Activated B cell treated with CpG ODN at 0.5 μM for 24 hours (primary cell): ENCODE measurements around the gene COL4A1. TPM values are rescaled to one million over a fixed set of nuclear protein-coding genes. Genes with fewer than 3 reads are reported as not detected.

Experiments
- ATAC-seq: fragments of 200-7000 bp; cut with Tn5 transposase; one replicate; pipeline ENCODE4 v1.10.0; 2021; ENCODE audit warnings: low read depth, mild to moderate bottlenecking, moderate library complexity
- CTCF ChIA-PET: fragments of 350-600 bp; sonication (Branson Sonifier 250); formaldehyde crosslinking; loops from one replicate; lab custom pipeline; 2021; ENCODE audit warnings: antibody characterized with exemption; lab: Charles Lee
- POLR2A ChIA-PET: fragments of 350-600 bp; sonication (Branson Sonifier 250); formaldehyde crosslinking; loops from one replicate; lab custom pipeline; 2021; ENCODE audit warnings: antibody characterized with exemption; lab: Charles Lee
- DNase-seq: peaks from one replicate; pipeline ENCODE4 v3.0.0; 2022
- H3K27ac Mint-ChIP-seq: one replicate; pipeline ENCODE4 v1.8.0; 2020; ENCODE audit warnings: mixed read lengths
- H3K27me3 Mint-ChIP-seq: one replicate; pipeline ENCODE4 v1.8.0; 2021; ENCODE audit warnings: mixed read lengths
- H3K36me3 Mint-ChIP-seq: one replicate; pipeline ENCODE4 v1.8.0; 2021; ENCODE audit warnings: low read depth, mixed read lengths
- H3K4me1 Mint-ChIP-seq: one replicate; pipeline ENCODE4 v1.8.0; 2021; ENCODE audit warnings: mixed read lengths
- H3K4me3 Mint-ChIP-seq: one replicate; pipeline ENCODE4 v1.8.0; 2020; ENCODE audit warnings: mild to moderate bottlenecking, mixed read lengths
- H3K9me3 Mint-ChIP-seq: one replicate; pipeline ENCODE4 v1.8.0; 2020; ENCODE audit warnings: mixed read lengths
- CTCF ChIP-seq: fragments of 200-600 bp; IDR thresholded peaks from one replicate; pipeline ENCODE4 v1.8.0; 2022; ENCODE audit warnings: antibody characterized with exemption, mild to moderate bottlenecking
- intact Hi-C: fragments of 100-400 bp; cut with micrococcal nuclease; formaldehyde crosslinking; loops from one replicate; pipeline ENCODE4 v1.15.1; 2024
- total RNA-seq: library from RNA; stranded (reverse); gene quantifications from 2 replicates; pipeline ENCODE4 v1.2.3, GENCODE V29; 2022

The COL4A1 gene
- total RNA-seq, 1 donor from 2014 or later: not detected

- no peaks in the 10 kb centered on the region for H3K36me3 Mint-ChIP-seq
- CTCF ChIA-PET: no interaction called here
- POLR2A ChIA-PET: no interaction called here
- H3K27me3 Mint-ChIP-seq: peaks cover 21% of the 10 kb centered on the region
- no peak for DNase-seq
- ATAC-seq: no peak
- no peaks in the 10 kb centered on the region for H3K4me1 Mint-ChIP-seq
- no peaks in the 10 kb centered on the region for H3K9me3 Mint-ChIP-seq
- H3K27ac Mint-ChIP-seq: no peak overlapping the region
- no peak for TF ChIP-seq CTCF
- intact Hi-C loops: no loop called here
- H3K4me3 Mint-ChIP-seq: no peak overlapping the region
Measured at GRCh38 chr13:110265341-110265681, 41.6 kb downstream of the COL4A1 start.

- H3K27ac Mint-ChIP-seq: no peak overlapping the region
Measured at GRCh38 chr13:110264685-110265275, 42.2 kb downstream of the COL4A1 start.

GRCh38 chr13:110263888-110264287 is 43.1 kb downstream of the COL4A1 start:
- H3K4me3 Mint-ChIP-seq: no peak overlapping the region
- H3K36me3 Mint-ChIP-seq: no peaks in the 10 kb centered on the region
- POLR2A ChIA-PET: no interaction called here
- no peaks in the 10 kb centered on the region for H3K9me3 Mint-ChIP-seq
- CTCF ChIA-PET: no interaction called here
- ATAC-seq (no peak), DNase-seq (no peak)
- peaks cover 21% of the 10 kb centered on the region for H3K27me3 Mint-ChIP-seq
- H3K27ac Mint-ChIP-seq: no peak overlapping the region
- no peak for TF ChIP-seq CTCF
- no peaks in the 10 kb centered on the region for H3K4me1 Mint-ChIP-seq
- intact Hi-C loops: no loop called here

More at GRCh38 chr13:110264685-110265275, 42.2 kb downstream of the COL4A1 start:
- POLR2A ChIA-PET: no interaction called here
- H3K36me3 Mint-ChIP-seq: no peaks in the 10 kb centered on the region
- CTCF ChIA-PET: no interaction called here
- DNase-seq: no peak
- TF ChIP-seq CTCF: no peak
- intact Hi-C loops: no loop called here
- no peak overlapping the region for H3K4me3 Mint-ChIP-seq
- H3K9me3 Mint-ChIP-seq: no peaks in the 10 kb centered on the region
- no peaks in the 10 kb centered on the region for H3K4me1 Mint-ChIP-seq
- H3K27me3 Mint-ChIP-seq: peaks cover 21% of the 10 kb centered on the region
- ATAC-seq: no peak

DNA sequence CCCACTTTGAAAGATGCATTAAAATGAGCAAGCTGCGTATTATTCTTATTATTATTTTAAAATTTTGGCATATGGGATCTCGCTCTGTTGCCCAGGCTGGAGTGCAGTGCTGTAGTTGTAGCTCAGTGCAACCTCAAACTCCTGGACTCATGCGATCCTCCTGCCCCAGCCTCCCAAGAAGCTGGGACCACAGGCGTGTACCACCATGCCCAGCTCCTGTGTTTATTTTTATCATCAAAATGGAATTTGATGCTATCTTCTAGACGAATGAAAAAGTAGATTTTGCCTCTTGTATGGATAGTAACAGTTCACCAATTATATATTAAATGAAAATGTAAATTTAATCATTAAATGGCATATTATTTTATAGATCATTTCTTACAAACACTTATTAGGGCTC is 43.6 kb downstream of the COL4A1 start:
- TF ChIP-seq CTCF: no peak

GRCh38 chr13:110262508-110263291 is 44.3 kb downstream of the COL4A1 start:
- Mint-ChIP-seq H3K36me3 (no peaks in the 10 kb centered on the region), H3K27me3 (peaks cover 21% of the 10 kb centered on the region), H3K27ac (no peak overlapping the region), H3K4me1 (no peaks in the 10 kb centered on the region), H3K9me3 (no peaks in the 10 kb centered on the region), H3K4me3 (no peak overlapping the region)
- intact Hi-C loops: no loop called here
- POLR2A ChIA-PET: no interaction called here
- DNase-seq (no peak), ATAC-seq (no peak)
- CTCF ChIA-PET: no interaction called here
- no peak for TF ChIP-seq CTCF

More for the DNA sequence above, 43.6 kb downstream of the COL4A1 start:
- ATAC-seq: no peak
- Mint-ChIP-seq H3K9me3 (no peaks in the 10 kb centered on the region), H3K27ac (no peak overlapping the region), H3K27me3 (peaks cover 21% of the 10 kb centered on the region), H3K4me3 (no peak overlapping the region), H3K36me3 (no peaks in the 10 kb centered on the region), H3K4me1 (no peaks in the 10 kb centered on the region)
- no peak for DNase-seq
- POLR2A ChIA-PET: no interaction called here
- CTCF ChIA-PET: no interaction called here
- intact Hi-C loops: no loop called here
